GM12875 (cell line): ENCODE results near the gene DGCR6L.
"Not testable (repeated sequence)": the region's sequence is repeated elsewhere in the genome, so short reads cannot be mapped to it uniquely, and the experiment has no call there.

Experiments used
- H3K4me3 ChIP-seq: one replicate; pipeline ENCODE4 v1.5.1; 2011; ENCODE audit warnings: low read depth, low read length, control low read depth
- TF ChIP-seq, protein P1 (sequence below): IDR thresholded peaks from 2 replicates; pipeline ENCODE4 v1.5.1; 2011; ENCODE audit warnings: low read depth, mild to moderate bottlenecking, control low read depth, inconsistent platforms, low read length, moderate library complexity, borderline replicate concordance; ENCODE audit not compliant: insufficient read depth

DGCR6L gene

DNA sequence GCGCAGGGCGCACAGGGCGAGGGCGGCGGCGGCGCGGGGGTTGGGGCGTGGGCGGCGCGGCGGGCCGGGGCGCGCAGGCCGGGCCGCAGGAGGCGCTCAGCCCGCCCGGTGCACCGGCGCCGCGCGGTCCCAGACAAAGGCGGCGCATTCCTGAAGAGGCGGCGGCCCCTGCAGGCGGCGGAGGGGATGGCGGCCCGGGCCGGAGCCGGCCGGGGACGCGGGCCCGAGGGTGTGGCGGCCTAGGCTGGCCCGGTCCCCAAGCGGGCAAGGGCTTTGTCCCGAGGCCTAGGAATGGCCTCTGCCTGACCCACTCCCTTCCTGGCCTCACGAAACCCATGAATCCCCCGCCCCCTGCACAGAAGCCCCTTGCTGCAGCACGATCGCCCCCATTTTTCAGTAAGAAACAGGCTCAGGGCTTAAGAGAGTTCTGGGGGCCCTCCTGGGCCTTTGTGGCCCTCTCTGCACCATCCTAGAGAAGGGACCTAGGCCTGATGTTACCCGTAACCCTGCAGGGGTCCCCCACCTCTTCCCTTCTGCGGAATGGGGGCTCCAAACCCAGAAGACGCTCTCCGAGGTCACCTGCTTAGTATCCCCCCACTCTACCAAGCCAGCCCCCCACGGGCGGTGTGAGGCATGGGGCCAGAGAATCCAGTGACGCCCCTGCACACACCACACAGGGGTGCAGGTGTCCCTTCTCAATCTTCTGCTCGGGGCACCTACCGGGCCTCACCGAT, 51.4 kb downstream of the DGCR6L start, which contains the start of gene RTN4R:
TSS of gene RTN4R (minus strand) at position 40 of the 734 bp plus-strand sequence. CDS start 226 bp downstream, outside the sequence.
- TF ChIP-seq, protein P1, sequence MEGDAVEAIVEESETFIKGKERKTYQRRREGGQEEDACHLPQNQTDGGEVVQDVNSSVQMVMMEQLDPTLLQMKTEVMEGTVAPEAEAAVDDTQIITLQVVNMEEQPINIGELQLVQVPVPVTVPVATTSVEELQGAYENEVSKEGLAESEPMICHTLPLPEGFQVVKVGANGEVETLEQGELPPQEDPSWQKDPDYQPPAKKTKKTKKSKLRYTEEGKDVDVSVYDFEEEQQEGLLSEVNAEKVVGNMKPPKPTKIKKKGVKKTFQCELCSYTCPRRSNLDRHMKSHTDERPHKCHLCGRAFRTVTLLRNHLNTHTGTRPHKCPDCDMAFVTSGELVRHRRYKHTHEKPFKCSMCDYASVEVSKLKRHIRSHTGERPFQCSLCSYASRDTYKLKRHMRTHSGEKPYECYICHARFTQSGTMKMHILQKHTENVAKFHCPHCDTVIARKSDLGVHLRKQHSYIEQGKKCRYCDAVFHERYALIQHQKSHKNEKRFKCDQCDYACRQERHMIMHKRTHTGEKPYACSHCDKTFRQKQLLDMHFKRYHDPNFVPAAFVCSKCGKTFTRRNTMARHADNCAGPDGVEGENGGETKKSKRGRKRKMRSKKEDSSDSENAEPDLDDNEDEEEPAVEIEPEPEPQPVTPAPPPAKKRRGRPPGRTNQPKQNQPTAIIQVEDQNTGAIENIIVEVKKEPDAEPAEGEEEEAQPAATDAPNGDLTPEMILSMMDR = peak; percentile 83
- H3K4me3 ChIP-seq = no peak within 1 kb of the TSS

- TF ChIP-seq, protein P1 = no peak
- H3K4me3 ChIP-seq = no peak overlapping the region
Measured at GRCh38 chr22:20267441-20268278, 52.2 kb downstream of the DGCR6L start.

DNA sequence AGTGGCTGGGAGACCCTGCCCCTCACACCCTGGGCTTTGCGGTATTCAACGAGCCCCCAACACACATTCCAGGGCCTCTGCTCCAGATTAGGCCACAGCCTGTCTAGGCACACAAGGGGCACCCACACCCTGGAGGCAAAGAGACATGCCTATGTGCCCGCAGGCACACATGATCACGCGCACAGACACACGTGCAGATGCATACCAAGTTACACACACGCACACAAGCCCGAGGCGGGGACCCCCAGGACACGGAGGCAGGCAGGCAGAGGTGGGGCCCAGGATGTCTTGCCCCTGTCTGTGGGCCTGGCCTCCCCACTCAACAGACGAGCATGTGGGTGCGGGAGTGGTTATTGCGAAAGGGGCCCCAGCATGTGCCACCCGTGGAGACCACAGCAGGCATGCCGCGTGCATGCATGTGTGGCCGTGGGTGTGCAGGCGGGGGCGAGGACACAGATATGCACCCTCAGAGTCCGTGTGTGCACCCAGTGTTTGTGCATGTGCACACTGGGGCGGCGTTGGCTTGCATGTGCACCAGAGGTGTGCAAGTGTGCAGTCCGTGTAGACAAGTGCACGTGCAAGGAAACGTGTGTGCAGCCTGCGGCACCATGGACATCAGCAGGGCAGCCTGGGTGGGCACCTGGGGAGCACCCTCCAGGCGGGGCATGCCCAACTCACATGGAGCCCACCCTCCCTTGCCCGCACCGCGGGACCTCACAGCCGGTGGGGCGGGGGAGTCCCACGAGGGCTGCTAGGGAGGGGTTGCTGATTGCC, 53.0 kb downstream of the DGCR6L start:
- H3K4me3 ChIP-seq = not testable (repeated sequence)

DNA sequence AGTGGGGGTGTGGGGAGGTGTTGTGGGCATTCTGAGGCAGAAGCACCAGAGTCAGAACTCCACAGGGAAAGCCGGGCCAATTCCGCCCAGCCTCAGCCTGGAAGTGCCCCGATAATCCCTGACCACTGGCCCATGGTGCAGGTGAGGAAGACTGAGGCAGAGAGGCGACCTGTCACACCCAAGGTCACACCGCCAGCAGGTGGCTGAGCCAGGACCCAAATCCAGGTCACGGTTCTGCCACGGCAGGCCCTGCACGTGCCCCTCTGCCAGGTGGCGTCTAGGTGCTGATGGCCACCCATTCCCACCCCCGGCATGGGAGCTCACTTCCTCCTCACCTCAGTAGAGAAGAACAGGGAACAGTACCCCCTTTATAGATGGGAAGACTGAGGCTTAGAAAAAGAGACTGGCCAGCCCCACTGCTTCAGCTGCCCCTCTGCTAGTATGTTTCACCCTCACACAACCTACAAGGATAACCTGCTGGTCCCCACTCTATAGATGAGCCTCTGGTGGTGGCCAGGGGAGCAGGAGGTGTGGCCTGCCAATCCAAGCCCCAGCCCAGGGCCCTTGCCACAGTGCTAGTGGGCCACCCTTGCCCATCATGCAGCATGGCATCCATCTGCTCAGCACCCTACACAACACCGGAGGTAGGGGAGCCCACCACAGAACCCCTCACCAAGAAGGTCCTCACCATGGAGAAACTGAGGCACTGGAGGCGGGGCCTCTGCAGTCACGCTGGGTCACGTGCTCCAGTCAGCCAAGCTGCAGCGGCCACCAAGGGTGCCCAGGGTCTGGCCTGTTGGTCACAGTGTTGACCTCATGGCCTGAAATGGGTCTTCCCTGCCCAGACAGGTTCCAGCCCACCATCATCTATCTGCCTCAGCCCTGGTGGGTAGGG, 53.8 kb downstream of the DGCR6L start:
- H3K4me3 ChIP-seq = not testable (repeated sequence)

DNA sequence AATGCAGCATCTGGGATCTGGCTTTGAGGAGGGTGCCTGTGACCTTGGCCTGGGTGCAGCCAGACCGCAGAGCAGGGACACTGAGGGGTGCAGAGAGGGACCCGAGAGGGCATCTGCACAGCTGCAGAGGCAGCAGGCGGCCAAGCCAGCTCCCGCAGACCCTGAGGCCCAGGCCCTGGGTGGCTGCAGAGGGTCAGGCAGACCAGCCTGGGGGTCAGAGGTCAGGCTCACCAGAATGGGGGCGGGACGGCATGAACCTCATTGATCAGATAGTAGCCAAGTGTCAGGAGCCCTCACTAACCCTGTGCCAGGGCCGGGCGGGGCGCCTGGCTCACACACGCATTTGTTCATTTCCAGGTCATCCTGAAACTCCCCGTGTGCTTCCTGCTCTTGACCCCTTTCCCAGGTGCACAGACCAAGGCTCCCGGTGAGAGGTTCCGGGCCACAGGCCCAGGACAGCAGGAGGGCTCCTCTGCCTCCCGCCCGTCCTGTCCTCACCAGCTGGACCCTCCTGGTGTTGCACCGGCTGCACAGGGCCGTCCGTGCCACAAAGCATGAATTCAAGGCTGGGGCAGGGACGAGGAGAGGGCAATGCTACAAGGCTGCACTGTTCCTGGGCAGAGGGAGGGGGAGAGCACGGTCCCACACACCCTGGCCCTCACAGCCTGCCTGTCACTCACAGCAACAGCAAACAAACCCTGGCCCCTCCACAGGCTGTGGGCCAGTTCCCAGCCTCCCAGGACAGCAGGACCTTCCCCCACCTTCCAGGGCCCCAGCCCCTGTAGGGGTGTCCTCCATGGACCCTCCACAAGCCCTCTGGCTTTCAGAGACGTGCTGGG, 55.0 kb downstream of the DGCR6L start:
- no peak overlapping the region for H3K4me3 ChIP-seq
- TF ChIP-seq, protein P1 = no peak
